ENCODE results near the gene CTSH.
"Not testable (repeated sequence)": the region's sequence is repeated elsewhere in the genome, so short reads cannot be mapped to it uniquely, and the experiment has no call there.

CTSH gene

DNA sequence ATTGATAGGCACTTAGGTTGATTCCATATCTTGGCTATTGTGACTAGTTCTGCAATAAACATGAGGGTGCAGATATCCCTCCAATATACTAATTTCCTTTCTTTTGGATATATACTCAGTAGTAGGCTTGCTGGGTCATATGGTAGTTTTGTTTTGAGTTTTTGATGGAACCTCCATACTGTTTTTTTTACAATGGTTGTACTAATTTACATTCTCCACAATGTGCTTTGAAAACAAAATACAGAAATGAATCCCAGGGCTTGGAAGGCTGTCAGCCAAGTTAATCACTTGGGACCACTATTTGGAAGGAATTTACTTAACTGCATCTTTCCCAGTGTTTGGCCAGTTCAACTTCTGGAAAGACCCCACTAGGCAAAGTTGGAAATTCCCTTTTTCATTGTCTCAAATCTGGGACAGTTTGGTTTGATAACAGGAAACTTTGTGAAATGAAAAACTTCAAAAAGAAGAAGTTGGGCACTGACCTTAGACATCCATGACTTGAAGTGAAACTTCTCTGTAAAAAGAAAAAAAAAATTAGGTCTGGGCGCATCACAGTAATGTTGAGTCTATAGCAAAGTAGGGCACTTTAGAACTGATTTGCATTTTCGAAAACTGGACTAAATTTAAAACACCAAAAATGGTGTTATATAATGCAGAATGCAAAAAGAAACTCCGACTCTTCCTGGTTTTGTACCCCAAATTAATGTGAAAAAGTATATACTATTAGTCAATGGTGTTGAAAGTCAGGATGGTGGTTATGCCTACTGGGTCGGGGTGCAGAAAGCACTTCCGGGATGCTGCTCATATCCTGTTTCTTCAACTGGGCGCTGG lies 6.0 kb downstream of the CTSH start:
- no peak for DNase-seq (ENCODE audit: low read depth, low spot score)

DNA sequence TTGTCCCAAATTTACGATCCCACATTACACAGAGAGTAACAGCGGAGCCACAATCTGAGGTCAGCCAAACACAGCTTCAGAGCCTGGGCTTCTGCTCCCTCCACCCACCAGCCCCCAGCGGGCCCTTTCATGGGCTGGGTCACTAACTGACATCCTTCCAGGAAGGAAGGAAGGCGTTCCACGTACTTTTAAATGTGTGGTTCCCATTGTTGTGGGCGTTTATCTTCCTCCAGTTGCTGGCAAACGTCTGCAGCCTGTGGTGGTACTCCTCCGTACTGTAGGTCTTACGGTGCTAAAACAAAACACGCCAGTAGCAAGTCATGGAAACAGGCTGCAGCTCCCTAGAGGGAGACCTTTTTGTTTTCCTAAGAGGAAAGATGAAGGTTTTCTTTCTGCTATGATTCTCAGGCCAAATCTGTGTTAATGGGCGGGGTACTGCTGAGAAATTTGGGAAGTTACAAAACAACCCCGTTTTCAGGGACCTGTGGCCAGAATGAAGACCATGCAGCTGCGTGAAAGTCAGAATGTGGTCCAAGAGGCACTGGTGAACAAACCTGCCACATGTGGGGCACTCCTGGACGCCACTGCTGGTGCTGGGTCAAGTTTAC lies 7.6 kb downstream of the CTSH start:
- no peak for DNase-seq (ENCODE audit: low read depth, low spot score)

DNA sequence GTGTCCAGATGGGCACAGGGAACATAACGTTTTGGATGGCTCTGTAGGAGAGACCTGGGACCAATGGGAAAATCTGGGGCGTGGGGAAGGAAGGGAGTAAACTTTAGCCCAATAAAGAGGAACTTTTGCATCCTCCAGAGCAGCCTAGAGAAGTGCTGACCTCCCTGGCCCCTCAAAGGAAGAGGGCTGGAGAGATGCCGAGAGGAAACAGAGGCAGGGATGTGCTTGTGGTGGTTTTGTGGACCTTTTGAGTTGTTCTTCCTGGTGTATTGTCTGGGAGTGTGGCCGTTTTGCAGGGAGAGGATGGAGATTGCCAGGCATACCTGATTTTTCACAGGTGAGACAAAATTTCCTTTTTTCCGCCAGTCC lies 10.2 kb downstream of the CTSH start:
- no peak for DNase-seq (ENCODE audit: low read depth, low spot score)

DNA sequence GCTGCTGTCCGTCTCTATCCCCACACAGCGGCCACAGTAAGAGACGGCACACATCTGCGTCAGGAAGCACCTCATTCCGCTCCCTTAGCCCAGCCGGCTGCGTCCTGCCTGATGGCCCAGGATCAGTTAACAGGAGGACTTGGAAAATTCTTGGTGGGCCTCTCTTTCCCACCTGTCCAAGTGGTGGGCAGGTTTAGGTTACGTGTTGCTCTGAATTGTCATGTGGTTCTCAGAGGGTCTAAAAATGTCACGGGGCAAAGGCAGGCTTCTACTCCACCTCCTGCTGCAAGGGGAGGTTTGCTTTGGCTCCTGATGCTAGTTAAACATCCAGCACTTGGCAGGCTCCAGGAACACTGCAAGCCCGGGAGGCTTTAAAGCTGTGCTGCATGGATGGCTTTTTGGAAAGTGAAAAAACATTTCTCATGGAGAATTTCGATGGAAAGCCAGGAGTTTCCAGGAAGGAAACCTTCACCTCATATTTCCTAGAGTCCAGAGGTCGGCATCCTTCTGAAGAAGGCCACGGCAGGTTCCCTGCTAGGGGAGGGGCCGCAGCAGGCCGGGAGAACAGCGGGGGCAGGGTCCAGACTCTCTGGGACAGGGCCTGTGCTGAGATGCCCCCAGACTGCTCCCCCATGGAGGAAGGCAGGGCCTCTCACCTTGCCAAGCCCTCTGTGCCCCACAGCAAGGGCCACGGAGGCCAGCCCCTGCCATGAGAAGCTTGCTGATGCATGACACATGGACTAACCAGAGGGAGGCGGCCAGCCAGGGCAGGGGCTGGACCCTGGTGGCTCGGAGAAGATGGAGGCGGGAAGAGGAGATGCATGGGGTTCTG lies 10.8 kb downstream of the CTSH start:
- DNase-seq (ENCODE audit: low read depth, low spot score) = no peak

DNA sequence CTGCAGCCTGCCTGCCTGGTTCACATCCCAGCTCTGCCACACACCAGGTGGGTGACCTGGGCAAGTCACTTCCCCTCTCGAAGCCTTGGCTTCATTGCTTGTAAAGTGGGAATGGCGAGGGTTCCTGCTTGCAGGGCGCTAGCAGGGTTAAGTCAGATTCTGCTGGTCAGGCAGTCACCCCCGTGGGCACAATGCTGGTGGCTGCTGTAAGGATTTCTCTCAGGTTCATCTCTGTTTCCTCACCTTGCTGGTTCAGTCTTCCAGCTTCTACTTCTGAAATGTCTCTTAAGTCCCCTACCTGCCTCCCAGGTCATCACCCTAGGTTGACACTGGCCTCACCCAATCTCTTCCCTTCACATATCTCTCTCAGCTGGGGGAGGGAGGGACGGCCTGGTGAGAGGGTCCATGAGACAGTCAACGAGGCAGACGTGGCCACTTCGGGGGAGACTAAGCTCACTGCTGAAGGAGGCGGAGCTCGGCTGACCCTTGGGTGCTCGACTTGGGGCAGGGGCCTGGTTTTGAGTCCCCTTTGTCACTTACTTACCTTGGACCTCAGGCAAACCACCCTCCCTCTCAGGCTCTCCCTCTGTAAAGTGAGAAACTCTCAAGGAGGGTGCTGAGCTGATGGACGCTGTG lies 11.5 kb downstream of the CTSH start:
- DNase-seq (ENCODE audit: low read depth, low spot score) = no peak

DNA sequence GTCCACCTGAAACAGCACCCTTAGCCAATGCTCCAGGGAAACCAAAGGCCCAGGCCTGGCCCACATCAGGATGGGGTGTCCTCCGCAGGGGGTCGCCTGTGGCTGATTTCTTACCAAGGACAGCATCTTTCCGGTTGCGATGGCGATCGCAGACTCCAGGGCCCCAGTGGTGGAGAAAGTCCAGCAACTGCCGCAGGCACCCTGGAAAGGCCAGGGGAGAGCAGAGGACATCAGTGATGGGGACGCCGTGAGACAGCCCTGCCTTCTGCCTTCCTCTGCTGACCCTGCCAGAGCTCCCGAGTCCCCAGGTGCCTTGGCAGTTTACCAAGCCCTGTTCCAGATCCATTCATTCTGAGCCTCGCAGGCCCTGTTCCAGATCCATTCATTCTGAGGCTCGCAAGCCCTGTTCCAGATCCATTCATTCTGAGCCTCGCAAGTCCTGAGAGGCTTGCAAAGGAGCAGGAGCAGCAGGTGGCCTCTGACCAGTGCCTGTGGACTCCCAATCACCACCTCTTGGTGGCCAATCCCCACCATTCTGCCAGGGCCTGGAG lies 12.5 kb downstream of the CTSH start:
- no peak for DNase-seq (ENCODE audit: low read depth, low spot score)

DNA sequence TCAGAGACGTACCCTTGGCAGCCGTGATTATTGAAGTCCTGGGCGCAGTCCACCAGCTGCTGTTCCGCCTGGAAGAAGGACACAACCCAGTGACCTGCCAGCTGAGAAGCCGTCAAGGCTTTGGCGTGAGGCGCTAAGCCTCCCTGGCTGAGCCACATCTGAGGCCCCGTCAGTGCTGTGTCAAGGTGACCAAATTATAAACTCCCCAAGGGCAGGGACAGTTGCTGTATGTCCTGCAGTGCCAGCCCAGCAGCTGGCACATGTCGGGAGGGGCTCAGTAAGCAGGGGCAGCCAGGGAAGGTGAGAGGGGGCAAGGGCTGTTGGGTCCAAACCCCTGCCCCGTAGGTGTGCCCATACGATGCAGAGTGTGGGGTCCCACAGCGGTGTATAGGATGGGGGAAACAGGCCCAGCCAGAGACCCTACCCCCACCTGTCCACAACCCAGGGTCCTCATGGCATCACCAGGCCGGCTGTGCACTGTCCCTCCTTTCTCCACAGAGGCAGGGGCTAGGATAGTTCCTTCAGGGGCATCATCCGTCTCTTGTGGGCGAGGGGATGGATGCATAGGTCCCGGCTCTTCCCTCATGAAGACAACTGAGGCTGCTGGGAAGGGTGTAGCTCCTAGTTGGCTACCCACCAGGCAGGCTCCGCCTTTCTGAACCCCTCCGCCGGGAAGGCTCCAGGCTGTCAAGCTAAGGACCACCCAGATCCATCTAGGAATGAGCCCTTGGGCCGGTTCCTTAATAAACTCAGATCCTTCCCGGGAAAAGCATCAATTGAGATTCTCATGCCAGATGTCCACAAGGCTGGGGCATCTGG lies 13.2 kb downstream of the CTSH start:
- DNase-seq (ENCODE audit: low read depth, low spot score) = no peak

DNA sequence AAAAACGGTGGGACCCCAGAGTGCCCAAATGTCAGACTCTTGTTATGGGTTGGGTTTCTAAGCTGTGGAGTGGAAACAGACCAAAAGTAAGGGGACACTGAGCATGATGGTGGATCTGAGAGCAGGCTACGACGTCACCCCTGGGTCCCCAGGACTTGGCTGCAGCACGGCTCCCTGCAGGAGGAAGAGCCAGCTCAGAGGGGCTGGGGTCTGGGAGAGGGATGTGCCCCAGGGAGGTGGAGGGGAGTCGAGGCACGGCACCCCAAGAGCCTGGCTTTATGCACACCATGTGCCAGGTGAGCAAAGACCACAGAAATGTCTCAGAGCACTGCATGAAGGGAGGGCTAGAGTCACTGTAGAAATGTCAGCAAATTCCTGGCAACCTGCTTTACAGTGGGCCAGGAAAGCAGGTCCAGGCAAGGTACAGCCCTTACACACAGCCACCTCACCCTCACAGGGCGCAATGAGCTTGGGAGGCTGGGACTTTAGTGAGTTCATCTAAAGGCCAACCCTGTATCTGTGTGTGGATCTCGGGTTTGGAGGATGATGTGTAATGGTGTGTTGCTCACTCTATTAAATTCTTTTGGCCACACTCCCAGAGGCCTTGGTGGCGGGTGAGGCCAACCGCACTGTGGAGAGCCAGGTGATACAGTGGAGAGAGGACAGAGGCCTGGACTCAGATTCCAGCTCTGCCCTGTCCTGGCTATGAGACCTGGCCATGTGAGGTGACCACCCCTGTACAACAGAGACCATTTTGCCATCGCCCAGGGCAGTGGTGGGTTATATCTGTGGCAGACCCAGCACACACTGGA lies 14.1 kb downstream of the CTSH start:
- no peak for DNase-seq (ENCODE audit: low read depth, low spot score)

DNA sequence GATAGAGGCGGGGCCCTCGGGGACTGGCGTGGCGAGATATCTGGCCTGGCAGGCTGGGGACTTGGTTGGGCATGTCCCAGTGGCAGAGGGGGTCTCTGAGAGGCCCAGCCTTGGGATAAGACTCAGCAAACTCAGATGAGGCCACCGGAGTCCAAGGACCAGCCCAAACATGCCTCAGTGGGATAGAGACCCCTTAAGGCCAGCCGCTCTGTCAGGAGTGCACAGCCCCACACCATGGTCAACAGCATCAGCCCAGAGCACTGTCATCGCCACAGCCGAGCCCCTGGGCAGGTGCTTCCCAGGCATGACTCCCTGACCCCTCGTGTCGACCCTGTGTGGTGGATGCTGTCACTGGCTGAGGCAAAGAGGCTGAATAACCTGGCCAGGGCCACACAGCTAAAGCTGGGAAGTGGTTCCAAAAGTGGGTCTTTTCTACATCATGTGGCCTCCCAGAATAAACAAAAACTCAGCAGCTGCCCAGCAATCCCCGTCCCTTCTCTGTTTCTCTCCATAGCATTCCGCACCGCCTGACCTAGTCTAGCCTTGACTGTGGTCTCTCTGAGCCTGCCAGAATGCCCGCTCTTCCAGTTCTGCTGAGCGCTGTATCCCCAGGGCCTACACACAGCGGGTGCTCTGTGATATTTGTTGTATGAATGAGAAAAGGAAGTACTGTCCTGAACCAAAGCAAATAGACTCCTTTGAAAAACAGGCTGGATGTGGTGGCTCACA lies 15.1 kb downstream of the CTSH start:
- DNase-seq (ENCODE audit: low read depth, low spot score) = no peak

DNA sequence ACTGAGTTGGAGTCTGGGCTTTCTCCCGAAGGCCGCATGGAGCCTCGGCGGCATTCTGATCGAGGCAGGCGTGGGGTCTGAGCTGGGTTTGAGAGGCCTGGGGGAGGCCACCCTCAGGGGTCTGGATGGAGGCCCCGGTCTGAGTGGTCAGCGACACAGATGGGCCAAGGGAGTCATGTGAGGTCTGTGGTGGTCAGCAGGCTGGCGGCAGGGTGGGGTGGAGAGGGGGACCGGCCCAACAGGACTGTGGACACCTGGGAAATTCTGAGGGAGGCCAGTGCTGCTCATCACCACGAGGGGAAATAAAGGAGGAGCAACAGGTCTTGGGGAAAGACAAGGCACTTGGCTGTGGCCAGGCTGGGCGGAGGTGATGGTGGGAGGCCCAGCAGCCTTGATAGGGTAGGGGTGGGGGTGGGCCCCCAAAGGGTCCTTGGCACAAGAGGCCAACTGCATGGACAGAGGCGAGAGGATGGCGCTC lies 16.2 kb downstream of the CTSH start:
- DNase-seq (ENCODE audit: low read depth, low spot score) = no peak

DNA sequence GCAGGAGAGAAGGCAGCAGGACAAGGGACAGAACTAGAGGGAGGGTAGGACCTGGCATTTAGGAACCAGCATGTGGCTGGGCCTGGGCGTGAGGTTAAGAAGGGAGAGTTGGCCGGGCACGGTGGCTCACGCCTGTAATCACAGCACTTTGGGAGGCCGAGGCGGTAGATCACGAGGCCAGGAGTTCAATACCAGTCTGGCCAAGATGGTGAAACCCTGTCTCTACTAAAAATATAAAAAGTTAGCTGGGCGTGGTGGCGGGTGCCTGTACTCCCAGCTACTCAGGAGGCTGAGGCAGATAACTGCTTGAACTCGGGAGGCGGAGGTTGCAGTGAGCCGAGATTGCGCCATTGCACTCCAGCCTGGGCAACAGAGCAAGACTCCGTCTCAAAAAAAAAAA lies 16.7 kb downstream of the CTSH start:
- DNase-seq (ENCODE audit: low read depth, low spot score) = not testable (repeated sequence)

DNA sequence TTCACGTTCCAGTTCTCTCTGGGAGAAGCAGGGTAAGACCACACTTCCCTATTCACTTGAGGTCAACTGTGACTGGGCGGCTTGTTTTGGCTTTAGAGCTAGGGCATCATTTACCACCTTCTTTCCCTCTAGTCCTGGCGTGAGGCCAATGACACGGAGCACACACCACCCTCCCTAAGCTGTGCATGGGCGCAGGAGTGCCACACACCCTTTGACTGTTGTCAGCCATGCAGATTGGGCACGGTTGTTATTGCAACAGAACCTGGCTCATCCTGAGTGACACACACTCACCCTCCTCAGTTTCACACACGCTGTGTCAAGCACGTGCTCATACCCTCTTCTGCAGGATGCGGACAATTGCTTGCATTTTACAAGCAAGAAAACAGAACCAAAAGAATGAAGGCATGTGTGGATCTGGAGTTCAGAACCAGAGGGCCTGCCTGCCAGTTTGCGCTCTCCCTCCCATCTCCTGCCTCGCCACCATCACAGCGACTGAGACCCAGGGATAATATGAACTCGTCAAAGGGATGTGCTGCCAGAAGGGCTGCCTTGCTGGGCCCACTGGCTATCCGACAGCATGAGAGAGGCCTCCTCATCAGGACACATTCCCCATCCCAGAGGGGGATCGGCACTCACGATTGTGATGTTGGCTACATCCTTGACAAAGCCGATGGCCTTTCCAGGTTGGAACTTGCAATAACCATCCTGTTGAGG lies 17.6 kb downstream of the CTSH start:
- DNase-seq (ENCODE audit: low read depth, low spot score) = no peak

DNA sequence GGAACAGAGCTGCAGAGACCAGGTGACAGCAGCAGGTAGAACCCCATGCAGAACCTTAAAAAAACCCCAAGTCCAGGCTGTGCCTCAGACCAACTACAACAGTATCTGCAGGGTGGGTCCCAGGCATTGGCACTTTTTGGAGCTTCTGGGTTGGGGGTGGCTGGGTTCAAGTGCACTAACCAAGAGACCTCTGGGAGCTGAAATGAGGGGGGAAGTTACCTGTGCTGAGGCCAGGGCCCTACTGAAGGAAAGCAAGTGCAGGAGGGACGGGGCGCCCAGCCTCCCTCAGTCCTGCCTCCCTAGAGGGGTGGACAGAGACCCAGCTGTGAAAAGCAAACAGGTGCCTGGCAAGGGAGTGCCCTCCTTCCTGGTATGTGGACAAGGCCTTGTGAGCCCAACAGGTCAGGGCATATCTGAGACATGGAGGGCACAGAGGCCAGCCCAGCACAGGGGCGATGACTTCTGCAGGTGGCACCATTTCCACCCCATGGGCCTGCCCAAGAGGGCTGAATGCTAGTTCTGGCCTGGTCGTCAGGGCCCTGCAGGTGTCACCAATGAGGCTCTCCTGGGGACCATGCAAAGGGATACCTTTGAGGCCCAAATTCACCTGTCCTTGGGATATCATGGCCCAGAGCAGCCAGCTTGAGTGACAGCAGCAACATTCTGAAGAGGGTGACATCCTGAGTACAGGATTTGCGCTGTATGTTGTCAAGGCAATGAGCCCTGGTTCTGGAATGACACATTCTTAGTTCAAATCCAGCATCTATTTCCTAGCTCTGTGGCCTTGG lies 18.7 kb downstream of the CTSH start:
- no peak for DNase-seq (ENCODE audit: low read depth, low spot score)

DNA sequence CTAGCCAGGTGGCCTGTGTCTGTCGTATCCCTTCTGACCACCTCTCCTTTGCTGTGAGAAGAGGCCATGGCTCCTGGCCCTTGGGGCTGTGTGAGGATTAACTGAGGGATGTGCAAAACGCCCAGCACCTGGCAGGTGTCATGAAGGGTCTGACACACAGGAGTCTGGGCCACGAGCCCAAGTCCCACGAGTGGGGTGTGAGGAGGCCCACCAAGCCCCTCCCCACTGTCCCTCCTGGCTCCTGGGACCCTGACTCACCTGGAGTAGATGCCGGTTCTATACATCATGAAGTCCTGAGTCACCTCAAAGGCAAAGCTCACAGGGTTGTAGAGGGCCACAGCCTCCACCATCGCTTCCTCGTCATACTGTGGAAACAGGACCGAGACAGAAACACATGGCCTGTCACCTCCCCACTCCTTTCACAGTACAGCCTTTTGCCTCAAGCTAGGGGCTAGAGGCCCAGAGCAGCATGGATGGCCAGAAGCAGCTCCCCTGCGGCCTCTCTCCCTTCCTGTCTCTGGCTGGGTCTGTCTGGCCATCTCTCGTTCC lies 19.7 kb downstream of the CTSH start:
- no peak for DNase-seq (ENCODE audit: low read depth, low spot score)

DNA sequence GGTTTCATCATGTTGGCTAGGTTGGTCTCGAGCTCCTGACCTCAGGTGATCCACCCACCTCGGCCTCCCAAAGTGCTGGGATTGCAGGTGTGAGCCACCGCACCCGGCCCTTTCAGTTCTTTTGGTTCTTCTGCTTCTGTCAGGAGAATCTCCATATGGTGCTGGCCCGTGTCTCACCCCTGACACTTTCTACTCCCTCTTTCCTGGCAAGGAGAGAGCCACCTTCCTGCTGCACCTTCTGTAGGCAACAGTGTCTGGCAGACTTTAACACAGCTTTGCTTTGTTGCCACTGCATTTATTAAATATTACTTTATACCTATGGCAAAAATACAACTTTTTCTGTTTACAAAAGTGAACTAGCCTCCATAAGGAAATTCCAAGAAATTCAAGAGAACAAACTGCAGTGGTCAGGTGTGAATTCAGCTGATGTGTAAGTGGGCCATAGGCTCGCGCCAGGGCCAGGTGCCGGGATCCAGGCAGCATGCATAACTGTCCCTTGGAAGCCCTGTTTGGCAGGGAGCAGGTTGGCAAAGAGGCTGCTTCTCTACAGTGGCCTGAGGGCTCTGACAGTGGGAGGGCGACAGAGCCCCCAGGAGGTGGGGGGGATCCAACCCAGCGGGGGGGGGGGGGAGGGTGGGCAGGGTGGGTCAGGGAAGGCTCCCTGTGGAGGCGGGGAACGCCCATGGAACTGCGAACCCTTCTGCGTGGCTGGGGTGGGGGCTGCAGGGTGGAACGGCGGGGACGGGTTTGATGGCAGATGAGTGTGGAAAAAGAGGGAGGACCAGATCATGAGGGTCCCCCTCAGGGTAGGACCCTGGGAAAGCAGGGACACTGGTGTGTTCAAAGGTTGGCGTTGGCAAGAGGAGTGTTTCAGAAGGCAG lies 21.1 kb downstream of the CTSH start:
- DNase-seq (ENCODE audit: low read depth, low spot score) = no peak

DNA sequence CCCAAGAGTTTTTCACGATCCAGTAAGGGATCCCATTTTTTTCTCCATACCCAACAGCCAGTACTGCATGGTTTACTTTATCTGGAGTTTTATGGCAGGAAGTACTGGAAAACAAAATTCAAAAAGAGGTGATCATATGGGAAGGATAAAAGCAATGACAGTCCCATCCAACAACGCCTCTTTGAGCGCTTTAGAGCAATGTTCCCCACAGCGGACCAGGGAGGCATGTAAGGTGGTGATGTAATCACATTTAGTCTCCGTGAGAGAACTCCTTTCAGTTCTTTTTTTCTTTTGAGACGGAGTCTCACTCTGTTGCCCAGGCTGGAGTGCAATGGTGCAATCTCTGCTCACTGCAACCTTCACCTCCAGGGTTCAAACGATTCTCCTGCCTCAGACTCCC lies 21.8 kb downstream of the CTSH start:
- no peak for DNase-seq (ENCODE audit: low read depth, low spot score)

DNA sequence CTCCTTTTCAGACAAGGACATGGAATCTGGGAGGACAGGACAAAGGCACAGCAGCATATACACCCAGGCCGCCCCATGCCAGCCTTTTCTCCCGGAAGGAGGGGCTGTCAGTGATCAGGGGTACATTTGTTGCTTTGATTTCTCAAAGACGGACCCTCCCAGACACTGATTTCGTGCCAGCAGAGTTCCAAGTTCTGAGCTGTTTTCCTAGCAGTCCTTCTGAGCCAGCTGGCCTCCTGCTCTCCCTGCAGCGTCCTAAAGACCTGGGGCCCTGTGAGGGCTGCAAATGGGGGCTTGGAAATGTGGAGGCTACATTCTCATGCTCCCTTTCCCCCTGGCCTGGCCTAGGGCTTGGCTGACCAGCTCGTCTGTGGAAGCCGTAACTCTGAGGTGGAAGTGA lies 22.3 kb downstream of the CTSH start:
- DNase-seq (ENCODE audit: low read depth, low spot score) = no peak
